Keratinocyte (primary cell): ENCODE data around the gene SERP1. TPM values are rescaled to one million over a fixed set of nuclear protein-coding genes. Genes with fewer than 3 reads are reported as not detected.

ENCODE experiments used
- DNase-seq: peaks from one replicate; pipeline ENCODE4 v3.0.0-alpha.2; 2011; ENCODE audit warnings: low read depth, missing footprints, low spot score
- FAIRE-seq: peaks from 2 replicates; lab custom pipeline; 2011; peaks lifted over from hg19 to GRCh38; lab: Jason Lieb, UNC
- H2AFZ ChIP-seq: 2 replicates; pipeline ENCODE4 v1.6.0; 2012; ENCODE audit warnings: low read length, control low read depth, inconsistent platforms; ENCODE audit not compliant: control insufficient read depth
- H3K27ac ChIP-seq: 2 replicates; pipeline ENCODE4 v1.5.1; 2011; ENCODE audit warnings: low read length; ENCODE audit not compliant: control insufficient read depth, insufficient read depth
- H3K27me3 ChIP-seq: 3 replicates; pipeline ENCODE4 v1.6.0; 2011; ENCODE audit warnings: low read length; ENCODE audit not compliant: control insufficient read depth, insufficient read depth; ENCODE audit errors: extremely low read depth
- H3K36me3 ChIP-seq, 2 experiments: 2 replicates in 1 of 2; 3 replicates in 1 of 2; pipeline ENCODE4 v1.5.1; 2011; ENCODE audit warnings: low read length in 2 of 2, mild to moderate bottlenecking in 1 of 2; ENCODE audit not compliant: control insufficient read depth in 2 of 2, insufficient read depth in 2 of 2; ENCODE audit errors: extremely low read depth in 1 of 2
- H3K4me1 ChIP-seq: 3 replicates; pipeline ENCODE4 v1.5.1; 2011; ENCODE audit warnings: low read length; ENCODE audit not compliant: control insufficient read depth, insufficient read depth; ENCODE audit errors: extremely low read depth
- H3K4me2 ChIP-seq: 3 replicates; pipeline ENCODE4 v1.6.0; 2011; ENCODE audit warnings: low read depth, low read length; ENCODE audit not compliant: control insufficient read depth, insufficient read depth; ENCODE audit errors: extremely low read depth
- H3K4me3 ChIP-seq, 3 experiments: fragments of 200-600 bp in 1 of 3; sonication (generic) in 1 of 3; 2 replicates in 2 of 3; 3 replicates in 1 of 3; pipeline ENCODE4 v1.5.1; 2011 to 2016; ENCODE audit warnings: low read length in 3 of 3, mild to moderate bottlenecking in 3 of 3, control low read depth in 2 of 3, inconsistent platforms in 1 of 3, low read depth in 1 of 3, mixed read lengths in 1 of 3, mixed run types in 1 of 3, moderate library complexity in 1 of 3; ENCODE audit not compliant: control insufficient read depth in 2 of 3, insufficient read depth in 2 of 3; ENCODE audit errors: extremely low read depth in 1 of 3
- H3K79me2 ChIP-seq: 2 replicates; pipeline ENCODE4 v1.6.0; 2012; ENCODE audit warnings: low read length; ENCODE audit not compliant: control insufficient read depth, insufficient read depth
- H3K9ac ChIP-seq: 3 replicates; pipeline ENCODE4 v1.6.0; 2011; ENCODE audit warnings: low read length; ENCODE audit not compliant: control insufficient read depth, insufficient read depth; ENCODE audit errors: extremely low read depth
- H3K9me1 ChIP-seq: 3 replicates; pipeline ENCODE4 v1.6.0; 2011; ENCODE audit warnings: low read length; ENCODE audit not compliant: control insufficient read depth, insufficient read depth; ENCODE audit errors: extremely low read depth
- H3K9me3 ChIP-seq: 2 replicates; pipeline ENCODE4 v1.5.1; 2012; ENCODE audit warnings: low read depth, low read length; ENCODE audit not compliant: control insufficient read depth
- H4K20me1 ChIP-seq: 3 replicates; pipeline ENCODE4 v1.6.0; 2011; ENCODE audit warnings: low read length; ENCODE audit not compliant: control insufficient read depth, insufficient read depth; ENCODE audit errors: extremely low read depth
- EZH2 ChIP-seq: IDR thresholded peaks from one replicate; pipeline ENCODE4 v1.6.1; 2012; ENCODE audit warnings: inconsistent platforms, mild to moderate bottlenecking, low read length, moderate library complexity
- dilution Hi-C: fragments of 300-500 bp; cut with MboI; formaldehyde crosslinking; loops from one replicate; pipeline ENCODE4 v1.7.0; 2020; ENCODE audit warnings: low sequenced_read_pairs; ENCODE audit not compliant: extremely low pct_ligation_motif_present
- polyA plus RNA-seq, 5 experiments: library from polyadenylated mRNA; depleted of rRNA in 3 of 5; stranded (reverse) in 3 of 5; stranded (forward) in 1 of 5; unstranded in 1 of 5; fragments of >200 nt; gene quantifications; 1 replicate in 1 of 5; 2 replicates in 3 of 5; 3 replicates in 1 of 5; pipeline versions ENCODE4 v1.2.1 to v1.2.3, GENCODE V29; 2011 to 2012; ENCODE audit warnings: missing spikeins in 2 of 5, low read depth in 1 of 5, low replicate concordance in 1 of 5
- TF ChIP-seq, protein P1 (sequence below), 3 experiments: IDR thresholded peaks in 1 of 3; conservative IDR thresholded peaks in 1 of 3; optimal IDR thresholded peaks in 1 of 3; 2 replicates in 2 of 3; 3 replicates in 1 of 3; pipeline versions ENCODE3 to v1.5.1; 2011; ENCODE audit warnings: low read length in 3 of 3, mild to moderate bottlenecking in 3 of 3, moderate library complexity in 2 of 3, control low read depth in 1 of 3, inconsistent platforms in 1 of 3; ENCODE audit not compliant: insufficient read depth in 2 of 3; ENCODE audit errors: extremely low read depth in 1 of 3

The SERP1 gene
- polyA plus RNA-seq, 1 donor (not counting 4 experiments of a cell fraction or from before 2014, with no cell fraction given), result 84.2 TPM

GRCh38 chr3:150544041-150544440, 2.3 kb downstream of the SERP1 start:
- peaks cover 6 to 9% of the 10 kb centered on the region in 2 experiments for H3K36me3 ChIP-seq
- H3K79me2 ChIP-seq, result peaks cover 55% of the 10 kb centered on the region
- H3K9ac ChIP-seq, result peak overlapping the region; percentile 98
- no peaks in the 10 kb centered on the region for H3K27me3 ChIP-seq
- H2AFZ ChIP-seq, result no peak overlapping the region
- H4K20me1 ChIP-seq, result peaks cover 2% of the 10 kb centered on the region
- H3K27ac ChIP-seq, result peak overlapping the region; percentile 99
- no peak for TF ChIP-seq EZH2
- TF ChIP-seq, protein P1, sequence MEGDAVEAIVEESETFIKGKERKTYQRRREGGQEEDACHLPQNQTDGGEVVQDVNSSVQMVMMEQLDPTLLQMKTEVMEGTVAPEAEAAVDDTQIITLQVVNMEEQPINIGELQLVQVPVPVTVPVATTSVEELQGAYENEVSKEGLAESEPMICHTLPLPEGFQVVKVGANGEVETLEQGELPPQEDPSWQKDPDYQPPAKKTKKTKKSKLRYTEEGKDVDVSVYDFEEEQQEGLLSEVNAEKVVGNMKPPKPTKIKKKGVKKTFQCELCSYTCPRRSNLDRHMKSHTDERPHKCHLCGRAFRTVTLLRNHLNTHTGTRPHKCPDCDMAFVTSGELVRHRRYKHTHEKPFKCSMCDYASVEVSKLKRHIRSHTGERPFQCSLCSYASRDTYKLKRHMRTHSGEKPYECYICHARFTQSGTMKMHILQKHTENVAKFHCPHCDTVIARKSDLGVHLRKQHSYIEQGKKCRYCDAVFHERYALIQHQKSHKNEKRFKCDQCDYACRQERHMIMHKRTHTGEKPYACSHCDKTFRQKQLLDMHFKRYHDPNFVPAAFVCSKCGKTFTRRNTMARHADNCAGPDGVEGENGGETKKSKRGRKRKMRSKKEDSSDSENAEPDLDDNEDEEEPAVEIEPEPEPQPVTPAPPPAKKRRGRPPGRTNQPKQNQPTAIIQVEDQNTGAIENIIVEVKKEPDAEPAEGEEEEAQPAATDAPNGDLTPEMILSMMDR (optimal IDR thresholded peaks at IDR 0.05 in 1 of 3, IDR thresholded peaks at IDR 0.05 in 1 of 3, conservative IDR thresholded peaks at IDR 0.05 in 1 of 3; ENCODE audit: extremely low read depth in 1 of 3, insufficient read depth in 2 of 3, low read length in 3 of 3), result no peak
- FAIRE-seq, result peak; percentile 59
- H3K9me3 ChIP-seq, result no peaks in the 10 kb centered on the region
- H3K4me3 ChIP-seq, result no peak overlapping the region
- H3K4me2 ChIP-seq, result peak overlapping the region; percentile 77
- peaks cover 23% of the 10 kb centered on the region for H3K4me1 ChIP-seq
- DNase-seq, result no peak
- no peaks in the 10 kb centered on the region for H3K9me1 ChIP-seq
- dilution Hi-C loops, result no loop called here

- Histone ChIP-seq H3K4me3 (no peak overlapping the region), H3K36me3 (peaks cover 6 to 9% of the 10 kb centered on the region in 2 experiments), H3K79me2 (peaks cover 50% of the 10 kb centered on the region), H3K27ac (peak overlapping the region; percentile 2), H3K4me2 (no peak overlapping the region), H3K9me1 (no peaks in the 10 kb centered on the region), H4K20me1 (peaks cover 2% of the 10 kb centered on the region), H3K27me3 (no peaks in the 10 kb centered on the region), H3K9me3 (no peaks in the 10 kb centered on the region), H3K9ac (no peak overlapping the region), H3K4me1 (peaks cover 21% of the 10 kb centered on the region), H2AFZ (no peak overlapping the region)
- FAIRE-seq (no peak), DNase-seq (no peak)
- dilution Hi-C loops, result no loop called here
- TF ChIP-seq EZH2, result no peak
- TF ChIP-seq, protein P1 (optimal IDR thresholded peaks at IDR 0.05 in 1 of 3, IDR thresholded peaks at IDR 0.05 in 1 of 3, conservative IDR thresholded peaks at IDR 0.05 in 1 of 3; ENCODE audit: extremely low read depth in 1 of 3, insufficient read depth in 2 of 3, low read length in 3 of 3), result no peak
Observed at GRCh38 chr3:150543531-150543930, 2.8 kb downstream of the SERP1 start.
